Activated CD8-positive, alpha-beta memory T cell treated with anti-CD3 and anti-CD28 coated beads, Interleukin-2, amount 50 U/mL, for 48 hours (primary cell): ENCODE measurements around the gene SPTBN2.
"Not testable (repeated sequence)": the region's sequence is repeated elsewhere in the genome, so short reads cannot be mapped to it uniquely, and the experiment has no call there.

Source experiments
- DNase-seq: peaks from one replicate; pipeline ENCODE4 v3.0.0-alpha.2; 2020

The SPTBN2 gene

GRCh38 chr11:66728693-66729385 is at the start of gene SPTBN2:
TSS of gene SPTBN2 (minus strand) at chr11:66729216. CDS start at chr11:66721240, 7,976 bp downstream.
- DNase-seq = no peak

DNA sequence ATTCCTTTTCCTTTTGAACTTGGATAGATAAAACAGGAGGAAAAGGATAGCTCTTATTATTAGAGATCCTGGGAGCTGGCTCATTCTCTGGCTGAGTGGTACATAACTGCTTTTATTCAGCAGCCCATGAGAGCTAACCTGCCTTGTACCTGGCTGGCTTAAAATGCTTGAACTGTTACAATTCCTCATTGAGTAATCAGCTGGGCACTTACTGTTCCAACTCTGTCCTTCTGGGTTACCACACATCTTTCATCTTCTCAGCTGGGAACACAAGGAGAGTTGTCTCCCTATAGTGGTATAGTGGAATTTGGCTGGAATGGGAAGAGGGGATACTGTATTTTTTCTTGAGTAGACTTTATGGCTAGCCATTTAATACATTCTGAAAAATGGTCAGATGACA is 39.8 kb upstream of the SPTBN2 start:
- no peak for DNase-seq

DNA sequence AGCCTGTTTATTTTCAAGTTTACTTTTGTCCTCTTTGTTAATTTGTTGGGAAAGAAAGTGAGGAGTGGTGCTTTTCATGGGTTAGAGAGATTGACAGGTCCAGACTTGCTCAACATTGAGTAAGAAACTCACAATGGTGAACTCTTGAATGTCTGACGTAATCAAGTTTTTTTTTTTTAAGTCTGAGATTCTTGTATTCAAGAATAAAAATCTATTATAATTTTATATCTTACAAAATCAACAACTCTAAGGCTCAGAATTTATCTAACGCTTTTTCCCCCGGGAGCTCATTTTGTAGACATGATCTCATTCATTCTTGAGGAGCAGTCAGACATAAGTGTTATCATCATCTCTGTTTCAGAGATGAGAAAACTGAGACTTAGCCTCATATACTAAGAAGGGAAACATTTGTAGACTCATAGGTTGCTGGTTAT is 39.1 kb upstream of the SPTBN2 start:
- no peak for DNase-seq

DNA sequence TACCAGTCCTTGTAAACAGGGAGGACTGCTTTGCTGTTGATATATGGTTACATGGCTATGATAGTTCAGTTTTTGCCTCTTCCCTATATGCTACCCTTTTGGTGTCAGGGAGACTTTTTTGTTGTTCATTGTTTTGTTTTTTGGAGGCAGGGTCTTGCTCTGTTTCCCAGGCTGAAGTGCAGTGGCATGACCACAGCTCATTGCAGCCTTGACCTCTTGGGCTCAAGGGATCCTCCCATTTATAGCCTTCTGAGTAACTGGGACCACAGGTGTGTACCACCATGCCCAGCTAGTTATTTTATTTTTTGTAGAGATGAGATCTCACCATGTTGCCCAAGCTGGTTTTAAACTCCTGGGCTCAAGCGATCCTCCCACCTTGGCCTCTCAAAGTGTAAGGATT is 38.6 kb upstream of the SPTBN2 start:
- DNase-seq = no peak

DNA sequence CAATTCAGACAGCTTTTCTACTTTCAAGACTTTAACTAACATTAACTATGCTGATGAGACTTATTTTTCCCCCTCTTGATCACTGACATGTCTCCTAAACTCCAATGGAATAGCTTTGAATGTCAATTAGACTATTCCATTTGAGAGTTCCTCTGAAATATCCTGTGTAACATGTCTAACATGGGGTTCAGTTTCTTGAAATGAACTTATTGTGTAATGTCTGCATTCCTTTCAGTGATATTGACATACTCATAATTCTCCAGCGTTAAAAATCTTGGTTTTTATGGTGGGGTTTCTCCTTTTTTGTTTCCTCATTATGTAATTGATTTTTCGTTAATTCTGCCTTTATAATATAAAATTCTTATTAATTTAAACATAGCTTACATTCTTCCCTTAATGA is 37.7 kb upstream of the SPTBN2 start:
- DNase-seq = no peak

GRCh38 chr11:66762088-66762487 is 33.1 kb upstream of the SPTBN2 start:
- no peak for DNase-seq

DNA sequence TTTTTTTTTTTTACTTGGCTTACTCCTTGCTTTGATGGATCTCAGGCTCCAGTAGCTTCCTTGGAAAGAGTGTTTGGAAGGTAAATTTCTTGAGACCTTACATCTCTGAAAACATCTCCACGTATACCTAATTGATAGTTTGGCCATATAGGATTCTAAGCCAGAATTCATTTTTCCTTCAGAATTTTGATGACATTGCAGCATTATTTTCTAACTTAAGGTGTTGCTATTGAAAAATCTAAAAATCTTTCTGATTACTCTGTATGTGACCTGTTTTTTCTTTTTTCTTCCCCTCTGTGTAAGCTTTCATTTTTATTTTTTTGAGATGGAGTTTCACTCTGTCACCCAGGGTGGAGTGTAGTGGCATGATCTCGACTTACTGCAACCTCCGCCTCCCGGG is 23.1 kb upstream of the SPTBN2 start:
- no peak for DNase-seq

DNA sequence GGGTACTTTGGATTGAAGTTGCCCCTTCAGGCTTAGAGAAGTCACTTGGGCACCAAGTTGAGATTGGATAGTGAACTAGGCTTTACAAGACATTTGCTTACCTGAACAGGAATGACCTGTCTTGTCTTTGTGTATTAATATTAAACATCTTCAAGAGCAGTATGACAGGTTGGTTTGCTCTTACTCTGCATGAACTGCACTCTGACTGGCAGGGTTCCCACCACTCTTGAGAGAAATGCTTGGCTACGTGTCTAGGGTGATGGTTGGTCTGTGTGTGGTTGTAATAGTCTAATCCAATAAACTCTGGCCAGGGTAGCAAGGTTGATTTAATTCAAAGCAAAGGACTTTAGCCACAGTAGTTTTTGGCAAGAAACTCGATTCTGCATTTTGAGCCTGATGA is 20.1 kb upstream of the SPTBN2 start:
- DNase-seq = no peak

DNA sequence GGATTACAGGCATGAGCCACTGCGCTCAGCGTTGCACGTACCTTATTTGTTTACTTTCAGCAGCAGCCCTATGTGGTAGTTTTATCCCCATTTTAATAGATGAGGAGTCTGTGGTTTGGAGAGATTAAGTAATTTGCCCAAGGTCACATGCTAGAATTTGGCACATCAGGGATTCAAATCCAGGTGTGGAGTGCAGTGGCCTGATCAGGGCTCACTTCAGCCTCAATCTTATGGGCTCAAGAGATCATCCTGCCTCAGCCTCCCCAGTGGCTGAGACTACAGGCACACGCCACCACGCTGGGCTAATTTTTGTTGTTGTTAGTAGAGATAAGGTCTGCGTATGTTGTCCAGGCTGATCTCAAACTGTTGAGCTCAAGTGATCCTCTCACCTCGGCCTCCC is 18.5 kb upstream of the SPTBN2 start:
- DNase-seq = no peak

DNA sequence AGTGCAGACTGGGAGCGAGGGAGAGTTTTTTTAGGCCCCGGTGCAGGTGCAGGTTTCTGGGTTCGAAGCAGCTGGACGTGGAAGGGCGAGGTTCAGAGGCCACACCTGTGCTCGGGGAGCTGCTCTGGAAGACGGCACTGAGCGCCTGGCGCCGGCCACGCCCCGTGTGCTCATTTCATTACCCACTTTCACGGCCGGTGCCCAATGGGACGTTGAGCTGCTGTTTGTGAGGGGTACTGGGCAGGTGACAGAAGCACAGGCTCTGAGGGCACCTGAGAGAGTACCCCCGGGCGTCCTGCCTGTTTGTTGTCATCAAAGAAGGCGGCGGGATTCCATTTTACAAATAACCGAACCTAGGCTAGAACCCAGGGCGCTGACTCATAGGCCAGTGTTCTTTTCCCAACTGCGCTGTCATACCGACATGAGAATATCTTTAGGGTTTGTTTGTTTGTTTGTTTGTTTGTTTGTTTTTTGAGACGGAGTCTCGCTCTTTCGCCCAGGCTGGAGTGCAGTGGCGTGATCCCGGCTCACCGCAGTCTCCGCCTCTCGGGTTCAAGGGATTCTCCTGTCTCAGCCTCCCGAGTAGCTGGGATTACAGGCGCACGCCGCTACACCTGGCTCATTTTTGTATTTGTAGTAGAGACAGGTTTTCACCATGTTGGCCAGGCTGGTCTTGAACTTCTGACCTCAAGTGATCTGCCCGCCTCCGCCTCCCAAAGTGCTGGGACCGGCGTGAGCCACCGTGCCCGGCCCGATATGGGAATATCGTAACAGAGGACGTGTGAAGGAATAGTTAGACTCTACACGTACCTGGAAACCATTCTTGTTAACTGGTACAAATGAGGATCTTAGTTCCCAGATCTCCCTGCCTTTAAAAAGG is 16.6 kb upstream of the SPTBN2 start:
- DNase-seq = peak; percentile 76

DNA sequence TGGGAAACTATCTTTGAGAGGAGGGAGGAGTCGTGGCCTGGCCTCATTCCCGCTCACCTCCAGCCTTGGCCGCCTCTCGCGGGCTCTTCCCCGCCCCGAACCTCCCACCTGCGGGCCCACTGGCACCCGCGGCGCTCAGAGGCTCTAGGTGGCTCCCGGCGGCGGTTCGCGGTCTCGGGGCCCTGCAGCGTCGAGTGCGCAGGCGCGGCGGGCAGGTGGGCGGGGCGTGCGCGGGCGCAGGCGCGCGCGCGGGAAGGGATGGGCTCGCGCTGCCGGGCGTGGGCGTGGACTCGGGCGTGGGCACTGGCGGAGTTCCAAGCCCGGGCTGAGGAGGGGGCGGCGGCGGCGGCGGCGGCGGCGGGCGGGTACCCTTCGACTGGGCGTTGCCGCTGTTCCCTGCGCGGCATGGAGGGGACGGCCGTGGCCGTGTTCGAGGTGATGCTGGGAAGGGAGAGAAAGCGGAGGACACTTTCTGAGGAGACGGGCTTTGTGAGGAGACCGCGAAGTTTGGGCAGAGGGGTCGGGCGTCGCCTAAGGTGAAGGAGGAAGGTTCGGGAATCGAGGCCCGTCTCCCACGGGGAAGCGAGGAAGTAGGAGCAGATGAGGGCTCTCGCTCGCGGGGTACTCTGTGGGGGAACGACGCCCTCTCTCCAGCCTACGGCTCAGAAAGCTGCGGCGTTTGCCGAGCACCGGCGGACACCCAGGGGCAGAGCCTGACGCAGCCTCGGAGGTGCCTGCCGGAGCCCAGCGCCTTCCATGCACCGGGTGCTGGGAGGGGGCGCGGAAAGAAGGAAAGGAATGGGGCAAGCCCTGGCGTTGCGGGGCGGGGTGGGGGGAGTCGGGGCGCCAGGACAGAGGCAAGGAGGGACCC is 15.7 kb upstream of the SPTBN2 start:
- DNase-seq = peak; percentile 97

- DNase-seq = no peak
Observed at GRCh38 chr11:66743271-66743968, 14.4 kb upstream of the SPTBN2 start.

GRCh38 chr11:66741153-66741552 is 12.1 kb upstream of the SPTBN2 start:
- DNase-seq = no peak

GRCh38 chr11:66739983-66740382 is 11.0 kb upstream of the SPTBN2 start:
- no peak for DNase-seq

GRCh38 chr11:66734215-66734614 is 5.2 kb upstream of the SPTBN2 start:
- DNase-seq = peak; percentile 25

DNA sequence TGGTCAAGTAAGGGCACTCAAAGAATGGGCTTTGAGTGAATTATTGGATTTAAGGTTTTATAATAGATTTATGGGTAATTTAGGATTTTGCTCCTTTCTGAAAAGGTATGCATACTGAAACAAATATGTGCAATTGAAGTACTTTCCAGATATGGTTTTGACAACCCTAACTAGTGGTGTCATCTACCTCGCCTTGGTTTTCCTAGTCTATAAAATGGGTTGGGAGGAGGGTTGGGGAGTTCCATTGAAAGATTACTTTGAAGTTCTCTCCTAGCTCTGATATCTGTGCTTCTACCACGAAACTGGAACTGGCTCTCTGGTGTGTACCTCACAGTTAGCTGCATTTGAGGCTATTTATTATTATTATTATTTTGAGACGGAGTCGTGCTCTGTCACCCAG is 431 bp upstream of the SPTBN2 start:
- DNase-seq = no peak

DNA sequence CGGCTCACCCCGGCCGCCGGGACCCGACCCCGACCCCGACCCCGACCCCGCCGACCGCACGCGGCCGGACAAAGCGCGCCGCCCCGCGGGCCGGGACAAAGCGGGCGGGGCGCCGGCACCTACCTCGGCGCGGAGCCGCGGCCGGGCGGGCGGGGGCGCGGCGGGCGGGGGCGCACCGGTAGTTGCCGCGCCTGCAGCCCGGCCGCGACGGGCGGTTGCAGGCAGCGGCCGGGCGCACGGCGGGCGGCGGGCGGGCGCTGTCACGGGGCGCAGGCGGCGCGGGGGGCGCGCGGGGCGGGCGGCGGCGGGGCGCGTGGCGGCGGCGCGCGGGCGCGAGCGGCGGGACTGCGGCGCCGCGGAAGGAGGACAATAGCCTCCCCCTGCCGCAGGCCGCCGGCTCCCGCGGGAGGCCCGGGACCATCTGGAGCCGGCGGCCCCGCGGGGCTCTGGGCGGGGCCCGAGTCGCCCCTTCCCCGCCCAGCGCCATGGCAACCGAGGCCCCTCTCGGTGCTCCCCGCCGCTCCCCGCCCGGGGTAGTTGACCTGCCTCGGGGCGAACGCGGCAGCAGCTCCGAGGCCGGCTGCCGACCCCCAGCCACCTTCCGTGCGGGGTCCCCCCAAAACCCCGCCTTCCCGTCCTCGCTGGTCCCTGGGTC is 851 bp downstream of the SPTBN2 start:
- DNase-seq = no peak

- peak; percentile 66 for DNase-seq
Observed at GRCh38 chr11:66727282-66728037, 1.6 kb downstream of the SPTBN2 start.

GRCh38 chr11:66725647-66726046 is 3.4 kb downstream of the SPTBN2 start:
- DNase-seq = no peak

DNA sequence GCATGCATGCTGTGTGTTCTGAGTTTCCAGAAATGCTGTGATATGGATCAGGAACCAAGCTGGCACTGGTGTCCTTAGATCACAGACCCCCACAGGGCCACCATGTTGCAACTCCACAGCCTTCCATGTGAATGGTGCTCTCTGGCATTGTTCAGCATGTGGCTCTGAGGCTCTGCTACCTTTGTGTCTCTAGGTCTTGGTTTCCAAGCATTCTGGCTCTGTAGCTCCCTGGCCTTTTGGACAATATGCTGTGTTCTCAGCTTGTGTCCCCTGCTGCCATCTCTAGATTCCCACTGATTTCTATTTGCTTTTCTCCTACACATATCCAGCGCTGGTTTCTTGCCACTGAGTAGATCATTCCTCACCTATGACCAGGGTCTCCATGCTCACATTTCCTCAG is 3.9 kb downstream of the SPTBN2 start:
- no peak for DNase-seq

- not testable (repeated sequence) for DNase-seq
Observed at GRCh38 chr11:66724167-66724566, 4.8 kb downstream of the SPTBN2 start.
